ENCODE data around the gene UFSP2.

GRCh38 chr4:185395238-185395955 lies 30.4 kb downstream of the UFSP2 start, which contains the start of gene LRP2BP:
- TF ChIP-seq EZH2 (IDR thresholded peaks at IDR 0.05; ENCODE audit: borderline replicate concordance, low read length) (no peak), CTCF (conservative IDR thresholded peaks at IDR 0.05 in 1 of 2, IDR thresholded peaks at IDR 0.05 in 1 of 2; ENCODE audit: extremely low read depth in 1 of 2, insufficient read depth in 1 of 2, low read depth in 1 of 2, low read length in 2 of 2) (no peak)
